ENCODE data around the gene SGPL1. TPM values are rescaled to one million over a fixed set of nuclear protein-coding genes. Genes with fewer than 3 reads are reported as not detected.

Gene SGPL1
- total RNA-seq, 1 donor from 2014 or later: 89.9 TPM

DNA sequence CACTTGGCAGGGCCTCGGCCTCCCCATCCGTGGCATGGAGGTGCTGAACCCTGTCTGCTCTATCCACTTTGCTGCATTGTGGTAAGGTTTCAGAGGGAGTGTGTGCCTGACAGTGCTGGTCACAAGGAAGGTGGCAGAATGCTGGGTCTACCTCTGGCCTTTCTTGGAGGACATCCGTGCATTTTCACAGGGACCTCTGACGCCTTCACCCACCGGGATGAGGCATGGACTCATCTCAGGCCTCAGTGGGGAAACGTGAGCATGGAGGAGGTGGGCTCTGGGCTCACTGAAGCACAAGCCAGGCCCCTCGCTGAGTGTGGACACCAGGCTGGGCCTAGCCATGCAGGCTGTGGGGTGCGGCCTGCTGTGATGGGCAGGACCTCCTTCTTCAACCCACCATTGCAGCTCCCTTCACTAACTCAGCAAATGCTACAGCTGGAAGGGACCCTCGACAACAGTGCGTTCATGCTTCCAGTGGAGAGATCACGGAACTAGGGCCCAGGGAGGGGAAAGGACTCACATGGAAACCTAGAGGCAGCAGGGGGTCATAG lies 39.2 kb upstream of the SGPL1 start:
- Mint-ChIP-seq H3K9me3 (no peaks in the 10 kb centered on the region), H3K27ac (no peak overlapping the region), H3K4me3 (no peak overlapping the region), H3K4me1 (no peaks in the 10 kb centered on the region), H3K36me3 (no peaks in the 10 kb centered on the region), H3K27me3 (ENCODE audit: low read depth) (no peaks in the 10 kb centered on the region)
- DNase-seq (ENCODE audit: low spot score in 2 of 2, unreplicated experiment in 2 of 2): peak in 1 of 2 experiments; percentile 29
- TF ChIP-seq, protein P1, sequence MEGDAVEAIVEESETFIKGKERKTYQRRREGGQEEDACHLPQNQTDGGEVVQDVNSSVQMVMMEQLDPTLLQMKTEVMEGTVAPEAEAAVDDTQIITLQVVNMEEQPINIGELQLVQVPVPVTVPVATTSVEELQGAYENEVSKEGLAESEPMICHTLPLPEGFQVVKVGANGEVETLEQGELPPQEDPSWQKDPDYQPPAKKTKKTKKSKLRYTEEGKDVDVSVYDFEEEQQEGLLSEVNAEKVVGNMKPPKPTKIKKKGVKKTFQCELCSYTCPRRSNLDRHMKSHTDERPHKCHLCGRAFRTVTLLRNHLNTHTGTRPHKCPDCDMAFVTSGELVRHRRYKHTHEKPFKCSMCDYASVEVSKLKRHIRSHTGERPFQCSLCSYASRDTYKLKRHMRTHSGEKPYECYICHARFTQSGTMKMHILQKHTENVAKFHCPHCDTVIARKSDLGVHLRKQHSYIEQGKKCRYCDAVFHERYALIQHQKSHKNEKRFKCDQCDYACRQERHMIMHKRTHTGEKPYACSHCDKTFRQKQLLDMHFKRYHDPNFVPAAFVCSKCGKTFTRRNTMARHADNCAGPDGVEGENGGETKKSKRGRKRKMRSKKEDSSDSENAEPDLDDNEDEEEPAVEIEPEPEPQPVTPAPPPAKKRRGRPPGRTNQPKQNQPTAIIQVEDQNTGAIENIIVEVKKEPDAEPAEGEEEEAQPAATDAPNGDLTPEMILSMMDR (IDR thresholded peaks at IDR 0.05; ENCODE audit: unreplicated experiment): no peak

DNA sequence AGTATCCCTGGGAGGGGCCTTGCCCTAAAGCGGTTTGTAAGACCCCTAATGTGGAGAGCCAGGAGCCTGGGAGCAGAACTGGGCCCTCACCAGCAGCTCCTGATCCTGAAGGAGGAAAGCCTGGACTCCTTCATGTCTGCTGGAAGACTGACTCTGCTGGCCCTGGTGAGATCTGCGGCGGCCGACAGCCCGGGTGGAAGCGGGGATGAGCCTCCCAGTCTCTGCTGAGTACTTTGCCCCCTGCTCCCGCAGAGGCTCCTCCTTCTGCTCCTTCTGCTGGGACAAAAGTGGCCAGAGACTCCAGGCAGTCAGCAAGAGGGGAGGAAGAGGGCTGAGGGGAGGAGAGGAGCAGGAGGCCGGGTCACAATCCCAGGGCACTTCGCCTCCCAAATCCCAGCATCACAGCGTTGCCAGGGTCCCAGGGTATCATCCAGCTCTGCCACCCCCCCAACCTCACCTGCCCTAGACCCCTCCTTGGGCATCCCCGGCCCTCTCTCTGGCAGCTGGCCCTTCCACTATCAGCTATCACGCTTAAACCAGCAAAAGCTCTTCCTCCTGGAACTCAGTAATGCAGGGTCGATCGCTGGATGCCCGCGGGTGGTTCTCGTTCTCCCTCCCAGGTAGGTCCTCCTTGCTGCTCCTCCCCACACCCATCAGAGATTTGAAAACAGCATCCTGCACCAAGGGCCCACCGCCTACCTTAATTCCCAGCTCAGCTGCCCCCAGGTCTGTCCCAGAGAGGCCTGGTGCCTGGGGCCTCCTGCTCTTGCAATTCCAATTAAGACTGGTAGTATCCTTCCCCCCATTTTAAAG lies 38.5 kb upstream of the SGPL1 start:
- TF ChIP-seq, protein P1 (IDR thresholded peaks at IDR 0.05; ENCODE audit: unreplicated experiment): no peak
- peak in 1 of 2 experiments; percentile 35 for DNase-seq (ENCODE audit: low spot score in 2 of 2, unreplicated experiment in 2 of 2)
- H3K9me3 Mint-ChIP-seq: no peaks in the 10 kb centered on the region
- H3K27me3 Mint-ChIP-seq (ENCODE audit: low read depth): no peaks in the 10 kb centered on the region
- no peak overlapping the region for H3K27ac Mint-ChIP-seq
- no peaks in the 10 kb centered on the region for H3K4me1 Mint-ChIP-seq
- H3K36me3 Mint-ChIP-seq: no peaks in the 10 kb centered on the region
- H3K4me3 Mint-ChIP-seq: no peak overlapping the region

DNA sequence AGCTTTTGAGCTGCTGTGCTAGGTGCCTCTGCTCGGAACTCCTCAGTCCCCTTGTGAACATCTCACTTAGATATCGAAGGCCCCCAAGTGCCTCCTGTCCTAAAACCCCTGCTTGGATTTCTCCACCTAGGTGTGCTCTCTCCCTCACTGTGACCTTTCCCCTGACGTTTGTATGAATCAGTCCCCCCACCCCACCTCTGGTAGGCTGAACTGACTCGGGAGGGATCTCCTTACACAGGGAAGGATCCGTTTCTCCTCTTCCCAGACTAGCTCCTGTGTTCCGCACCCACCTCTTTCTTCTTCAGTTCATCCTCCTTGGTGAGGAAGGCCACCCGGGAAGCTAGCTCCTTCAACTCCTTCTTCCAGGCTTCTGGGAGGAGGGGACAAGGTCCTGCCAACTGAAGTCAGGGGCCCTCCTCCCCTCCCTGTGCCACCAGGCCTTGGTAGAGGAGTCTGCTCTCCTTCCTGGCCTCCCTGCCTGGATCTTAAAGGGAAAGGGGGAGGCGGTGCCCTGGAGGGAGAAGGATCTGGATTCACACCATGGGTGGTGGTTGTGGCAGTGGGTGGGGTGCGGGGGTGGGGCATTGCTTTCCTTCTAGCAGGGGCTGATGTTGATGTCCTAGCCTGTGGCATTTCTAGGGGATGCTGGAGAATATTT lies 37.4 kb upstream of the SGPL1 start:
- Mint-ChIP-seq H3K27me3 (ENCODE audit: low read depth) (no peaks in the 10 kb centered on the region), H3K4me3 (no peak overlapping the region), H3K36me3 (no peaks in the 10 kb centered on the region), H3K9me3 (no peaks in the 10 kb centered on the region), H3K27ac (no peak overlapping the region), H3K4me1 (no peaks in the 10 kb centered on the region)
- peak in 1 of 2 experiments; percentile 19 for DNase-seq (ENCODE audit: low spot score in 2 of 2, unreplicated experiment in 2 of 2)
- TF ChIP-seq, protein P1 (IDR thresholded peaks at IDR 0.05; ENCODE audit: unreplicated experiment): no peak

DNA sequence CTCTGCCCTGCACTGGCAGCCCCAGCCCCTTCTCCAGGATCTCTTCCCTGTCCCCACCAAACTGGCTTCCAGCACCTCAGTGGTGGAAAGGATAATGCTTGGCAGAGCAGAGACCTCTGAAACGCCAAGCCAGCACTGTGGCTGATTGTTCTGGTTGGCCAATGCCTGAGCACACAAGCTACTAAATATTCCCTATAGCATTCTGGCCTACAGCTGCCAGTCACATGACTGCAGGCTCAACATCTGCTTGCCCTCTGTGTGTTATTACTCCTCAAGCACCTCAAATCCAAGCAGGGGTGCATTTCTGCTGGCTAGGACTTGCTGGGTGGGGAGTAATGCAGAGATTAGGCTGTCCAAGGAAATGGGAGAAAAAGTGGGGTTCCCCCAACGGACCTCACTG lies 36.7 kb upstream of the SGPL1 start:
- TF ChIP-seq, protein P1 (IDR thresholded peaks at IDR 0.05; ENCODE audit: unreplicated experiment): no peak
- Mint-ChIP-seq H3K9me3 (no peaks in the 10 kb centered on the region), H3K4me3 (no peak overlapping the region), H3K36me3 (no peaks in the 10 kb centered on the region), H3K27ac (no peak overlapping the region), H3K27me3 (ENCODE audit: low read depth) (no peaks in the 10 kb centered on the region), H3K4me1 (no peaks in the 10 kb centered on the region)
- no peak for DNase-seq (ENCODE audit: low spot score in 2 of 2, unreplicated experiment in 2 of 2)

DNA sequence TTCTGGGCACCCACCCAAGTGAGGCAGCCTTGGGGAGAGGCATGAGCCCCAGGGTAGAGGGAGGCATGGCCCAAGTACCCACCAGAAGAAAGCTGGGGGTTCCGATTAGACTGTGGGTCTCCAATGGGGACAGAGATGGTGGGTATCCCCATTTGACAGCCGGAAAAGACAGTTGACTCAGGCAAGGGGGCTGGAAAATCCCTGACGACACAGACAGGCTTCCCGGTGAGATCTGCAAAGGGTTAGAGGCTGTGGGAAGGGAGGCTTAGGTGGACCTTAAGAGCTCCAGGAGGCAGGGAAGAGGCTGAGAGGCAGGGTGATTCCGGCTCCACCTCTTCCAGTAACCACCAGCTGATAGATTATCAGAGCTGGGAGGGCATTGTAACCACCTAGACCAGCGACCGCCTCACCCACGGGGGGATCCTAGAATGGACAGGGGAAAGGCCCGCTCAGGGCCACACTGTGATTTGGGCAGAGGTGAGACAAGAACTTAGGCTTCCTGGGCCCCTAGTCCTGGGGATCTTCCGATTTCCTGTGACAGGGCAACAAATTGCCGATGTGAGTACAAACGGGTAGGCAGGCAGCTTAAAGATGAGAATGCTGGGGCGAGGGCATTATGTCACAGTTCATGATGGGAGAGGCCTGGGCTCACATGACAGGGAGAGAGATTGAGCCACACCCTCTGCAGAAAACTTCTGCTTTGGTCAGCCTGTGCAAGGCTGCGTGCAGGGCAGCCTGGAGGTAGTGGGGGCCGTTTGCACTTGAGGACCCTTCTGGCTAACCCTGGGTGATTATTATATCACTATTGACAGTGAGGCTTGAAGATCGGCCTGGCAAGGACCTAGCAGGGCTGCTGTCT lies 36.0 kb upstream of the SGPL1 start:
- Mint-ChIP-seq H3K36me3 (no peaks in the 10 kb centered on the region), H3K27ac (no peak overlapping the region), H3K4me3 (no peak overlapping the region), H3K27me3 (ENCODE audit: low read depth) (no peaks in the 10 kb centered on the region), H3K9me3 (no peaks in the 10 kb centered on the region), H3K4me1 (no peaks in the 10 kb centered on the region)
- DNase-seq (ENCODE audit: low spot score in 2 of 2, unreplicated experiment in 2 of 2): peak in 1 of 2 experiments; percentile 27
- TF ChIP-seq, protein P1 (IDR thresholded peaks at IDR 0.05; ENCODE audit: unreplicated experiment): no peak

Data from mesothelial cell of epicardium (in vitro differentiated cells).